ENCODE data around the gene CAMKMT. TPM values are rescaled to one million over a fixed set of nuclear protein-coding genes. Genes with fewer than 3 reads are reported as not detected.
A peak's percentile ranks its signal among the peaks of the same experiment; 100 is the strongest.

The CAMKMT gene
- total RNA-seq, 1 experiment from 2014 or later: 16.7 TPM

- no peak for DNase-seq (ENCODE audit: low spot score)
These were observed 409.8 kb downstream of the CAMKMT start for GRCh38 chr2:44771522-44771921.

- no peak for DNase-seq (ENCODE audit: low spot score)
These were observed 410.4 kb downstream of the CAMKMT start for GRCh38 chr2:44772131-44772530.

GRCh38 chr2:44772669-44773378, 411.1 kb downstream of the CAMKMT start:
- no peak for DNase-seq (ENCODE audit: low spot score)

GRCh38 chr2:44774826-44775492, 413.2 kb downstream of the CAMKMT start:
- no peak for DNase-seq (ENCODE audit: low spot score)

- no peak for DNase-seq (ENCODE audit: low spot score)
These were observed 415.3 kb downstream of the CAMKMT start for GRCh38 chr2:44777036-44777435.

- DNase-seq (ENCODE audit: low spot score): no peak
These were observed 415.8 kb downstream of the CAMKMT start for GRCh38 chr2:44777537-44777936.

GRCh38 chr2:44778221-44778654, 416.5 kb downstream of the CAMKMT start:
- no peak for DNase-seq (ENCODE audit: low spot score)

- DNase-seq (ENCODE audit: low spot score): no peak
These were observed 417.1 kb downstream of the CAMKMT start for GRCh38 chr2:44778671-44779476.

- DNase-seq (ENCODE audit: low spot score): no peak
These were observed 418.0 kb downstream of the CAMKMT start for GRCh38 chr2:44779793-44780192.

- no peak for DNase-seq (ENCODE audit: low spot score)
These were observed 418.7 kb downstream of the CAMKMT start for GRCh38 chr2:44780406-44780805.

GRCh38 chr2:44785433-44785832, 423.7 kb downstream of the CAMKMT start:
- no peak for DNase-seq (ENCODE audit: low spot score)

GRCh38 chr2:44786045-44786816, 424.5 kb downstream of the CAMKMT start:
- DNase-seq (ENCODE audit: low spot score): no peak

- no peak for DNase-seq (ENCODE audit: low spot score)
These were observed 425.1 kb downstream of the CAMKMT start for GRCh38 chr2:44786817-44787214.

GRCh38 chr2:44787663-44788062, 425.9 kb downstream of the CAMKMT start:
- no peak for DNase-seq (ENCODE audit: low spot score)

GRCh38 chr2:44789446-44789845, 427.7 kb downstream of the CAMKMT start:
- no peak for DNase-seq (ENCODE audit: low spot score)

GRCh38 chr2:44789971-44790721, 428.4 kb downstream of the CAMKMT start:
- DNase-seq (ENCODE audit: low spot score): no peak

- DNase-seq (ENCODE audit: low spot score): peak; percentile 23
These were observed 431.6 kb downstream of the CAMKMT start for GRCh38 chr2:44793322-44793870.

- DNase-seq (ENCODE audit: low spot score): no peak
These were observed 435.0 kb downstream of the CAMKMT start for GRCh38 chr2:44796771-44797170.

GRCh38 chr2:44798139-44798659, 436.5 kb downstream of the CAMKMT start:
- DNase-seq (ENCODE audit: low spot score): no peak

GRCh38 chr2:44799105-44799504, 437.4 kb downstream of the CAMKMT start:
- no peak for DNase-seq (ENCODE audit: low spot score)
